Activated naive CD4-positive, alpha-beta T cell treated with anti-CD3 and anti-CD28 coated beads for 36 hours (primary cell): ENCODE data around the gene SCFD1. TPM values are rescaled to one million over a fixed set of nuclear protein-coding genes. Genes with fewer than 3 reads are reported as not detected.
"Not testable (repeated sequence)": the region's sequence is repeated elsewhere in the genome, so short reads cannot be mapped to it uniquely, and the experiment has no call there.

Experiments
- CTCF ChIA-PET: fragments of 350-600 bp; sonication (Branson Sonifier 250); formaldehyde crosslinking; loops from one replicate; lab custom pipeline; 2021; ENCODE audit warnings: antibody characterized with exemption; lab: Charles Lee
- DNase-seq: peaks from one replicate; pipeline ENCODE4 v3.0.0-alpha.2; 2020
- H3K27ac Mint-ChIP-seq: one replicate; pipeline ENCODE4 v1.8.0; 2021; ENCODE audit warnings: mild to moderate bottlenecking, mixed read lengths
- H3K27me3 Mint-ChIP-seq: one replicate; pipeline ENCODE4 v1.8.0; 2021; ENCODE audit warnings: low read depth, mixed read lengths
- H3K36me3 Mint-ChIP-seq: one replicate; pipeline ENCODE4 v1.8.0; 2021; ENCODE audit warnings: low read depth, mixed read lengths
- H3K4me1 Mint-ChIP-seq: one replicate; pipeline ENCODE4 v1.8.0; 2021; ENCODE audit warnings: low read depth, mixed read lengths
- H3K4me3 Mint-ChIP-seq: one replicate; pipeline ENCODE4 v1.8.0; 2021; ENCODE audit warnings: mild to moderate bottlenecking, moderate library complexity, mixed read lengths
- H3K9me3 Mint-ChIP-seq: one replicate; pipeline ENCODE4 v1.8.0; 2021; ENCODE audit warnings: mixed read lengths
- intact Hi-C: fragments of 100-400 bp; cut with micrococcal nuclease; formaldehyde crosslinking; loops from one replicate; pipeline ENCODE4 v1.15.1; 2023
- total RNA-seq, 2 experiments: library from RNA; stranded (reverse); gene quantifications; one replicate each; pipeline ENCODE4 v1.2.3, GENCODE V29; 2021

SCFD1 gene
- total RNA-seq, 2 experiments from 2014 or later, result 46.1 to 55.2 TPM

GRCh38 chr14:30681752-30682355 is 59.7 kb downstream of the SCFD1 start:
- Mint-ChIP-seq H3K36me3 (peaks cover 34% of the 10 kb centered on the region), H3K27ac (no peak overlapping the region), H3K27me3 (no peaks in the 10 kb centered on the region)

GRCh38 chr14:30690487-30691355 is 68.6 kb downstream of the SCFD1 start:
- H3K27ac Mint-ChIP-seq, CTCF ChIA-PET, H3K27me3 Mint-ChIP-seq, H3K4me1 Mint-ChIP-seq, intact Hi-C loops, H3K9me3 Mint-ChIP-seq, H3K36me3 Mint-ChIP-seq: not testable (repeated sequence)
- peak overlapping the region; percentile 24 for H3K4me3 Mint-ChIP-seq
- peak; percentile 14 for DNase-seq

More at GRCh38 chr14:30681752-30682355, 59.7 kb downstream of the SCFD1 start:
- no peak for DNase-seq
- CTCF ChIA-PET, result interaction anchor here (1.1 to 1.5 kb wide), 3 partner anchors 10 to 121 kb away, joined by 3 to 4 read pairs (median 3); no protein-coding TSS in a partner anchor
- Mint-ChIP-seq H3K9me3 (no peaks in the 10 kb centered on the region), H3K4me3 (no peak overlapping the region), H3K4me1 (no peaks in the 10 kb centered on the region)
- intact Hi-C loops, result no loop called here

GRCh38 chr14:30691751-30692398 is 69.8 kb downstream of the SCFD1 start:
- Mint-ChIP-seq H3K27me3 (no peaks in the 10 kb centered on the region), H3K27ac (no peak overlapping the region)
- intact Hi-C loops, result no loop called here

GRCh38 chr14:30692669-30693068 is 70.5 kb downstream of the SCFD1 start:
- CTCF ChIA-PET, result interaction anchor here (0.7 to 1.5 kb wide), 3 partner anchors 10 to 27 kb away, joined by 3 to 5 read pairs (median 3); no protein-coding TSS in a partner anchor
- Mint-ChIP-seq H3K27me3 (no peaks in the 10 kb centered on the region), H3K9me3 (no peaks in the 10 kb centered on the region), H3K27ac (no peak overlapping the region), H3K4me3 (no peak overlapping the region), H3K36me3 (peaks cover 7% of the 10 kb centered on the region), H3K4me1 (no peaks in the 10 kb centered on the region)
- intact Hi-C loops, result no loop called here
- DNase-seq, result no peak

More at GRCh38 chr14:30691751-30692398, 69.8 kb downstream of the SCFD1 start:
- Mint-ChIP-seq H3K4me3 (no peak overlapping the region), H3K36me3 (peaks cover 3% of the 10 kb centered on the region), H3K4me1 (no peaks in the 10 kb centered on the region), H3K9me3 (no peaks in the 10 kb centered on the region)
- CTCF ChIA-PET, result interaction anchor here (0.7 to 1.5 kb wide), 3 partner anchors 15 to 352 kb away, joined by 3 read pairs; no protein-coding TSS in a partner anchor
- DNase-seq, result no peak

- intact Hi-C loops, result no loop called here
- Mint-ChIP-seq H3K36me3 (peaks cover 20% of the 10 kb centered on the region), H3K9me3 (no peaks in the 10 kb centered on the region)
Measured at GRCh38 chr14:30698463-30698862, 76.3 kb downstream of the SCFD1 start.

GRCh38 chr14:30706704-30707103 is 84.6 kb downstream of the SCFD1 start:
- CTCF ChIA-PET, result interaction anchor here (0.9 kb wide), 1 partner anchor 14 kb away, joined by 3 read pairs; no protein-coding TSS in a partner anchor
- peaks cover 13% of the 10 kb centered on the region for H3K36me3 Mint-ChIP-seq
- H3K27me3 Mint-ChIP-seq, result no peaks in the 10 kb centered on the region
- intact Hi-C loops, result no loop called here
- no peak for DNase-seq
- H3K9me3 Mint-ChIP-seq, result no peaks in the 10 kb centered on the region
- no peak overlapping the region for H3K27ac Mint-ChIP-seq
- no peaks in the 10 kb centered on the region for H3K4me1 Mint-ChIP-seq
- H3K4me3 Mint-ChIP-seq, result no peak overlapping the region

More at GRCh38 chr14:30698463-30698862, 76.3 kb downstream of the SCFD1 start:
- Mint-ChIP-seq H3K4me3 (no peak overlapping the region), H3K27ac (no peak overlapping the region), H3K27me3 (no peaks in the 10 kb centered on the region), H3K4me1 (no peaks in the 10 kb centered on the region)
- DNase-seq, result no peak
- CTCF ChIA-PET, result no interaction called here

- intact Hi-C loops, result no loop called here
- H3K9me3 Mint-ChIP-seq, result no peaks in the 10 kb centered on the region
- H3K4me3 Mint-ChIP-seq, result no peak overlapping the region
- no peaks in the 10 kb centered on the region for H3K4me1 Mint-ChIP-seq
- no peak for DNase-seq
- CTCF ChIA-PET, result interaction anchor here (0.8 kb wide), 1 partner anchor 53 kb away, joined by 5 read pairs; no protein-coding TSS in a partner anchor
- H3K27me3 Mint-ChIP-seq, result no peaks in the 10 kb centered on the region
- H3K36me3 Mint-ChIP-seq, result peaks cover 11% of the 10 kb centered on the region
- H3K27ac Mint-ChIP-seq, result no peak overlapping the region
Measured at GRCh38 chr14:30708157-30708556, 86.0 kb downstream of the SCFD1 start.

GRCh38 chr14:30709201-30709600 is 87.1 kb downstream of the SCFD1 start:
- Mint-ChIP-seq H3K36me3 (peaks cover 8% of the 10 kb centered on the region), H3K4me1 (no peaks in the 10 kb centered on the region), H3K9me3 (no peaks in the 10 kb centered on the region), H3K4me3 (no peak overlapping the region), H3K27me3 (no peaks in the 10 kb centered on the region), H3K27ac (no peak overlapping the region)
- no peak for DNase-seq
- intact Hi-C loops, result no loop called here
- CTCF ChIA-PET, result no interaction called here

GRCh38 chr14:30710876-30711275 is 88.8 kb downstream of the SCFD1 start:
- no peaks in the 10 kb centered on the region for H3K4me1 Mint-ChIP-seq
- no peaks in the 10 kb centered on the region for H3K9me3 Mint-ChIP-seq
- intact Hi-C loops, result no loop called here
- H3K4me3 Mint-ChIP-seq, result no peak overlapping the region
- CTCF ChIA-PET, result no interaction called here
- H3K27ac Mint-ChIP-seq, result no peak overlapping the region
- DNase-seq, result no peak
- peaks cover 9% of the 10 kb centered on the region for H3K36me3 Mint-ChIP-seq
- no peaks in the 10 kb centered on the region for H3K27me3 Mint-ChIP-seq

GRCh38 chr14:30719137-30719536 is 97.0 kb downstream of the SCFD1 start:
- DNase-seq, result no peak
- Mint-ChIP-seq H3K27me3 (no peaks in the 10 kb centered on the region), H3K36me3 (peaks cover 13% of the 10 kb centered on the region), H3K27ac (no peak overlapping the region), H3K4me1 (no peaks in the 10 kb centered on the region), H3K9me3 (no peaks in the 10 kb centered on the region), H3K4me3 (no peak overlapping the region)
- intact Hi-C loops, result no loop called here
- CTCF ChIA-PET, result interaction anchor here (1.1 kb wide), 1 partner anchor 27 kb away, joined by 3 read pairs; no protein-coding TSS in a partner anchor

GRCh38 chr14:30725763-30726162 is 103.6 kb downstream of the SCFD1 start:
- Mint-ChIP-seq H3K9me3 (peaks cover 6% of the 10 kb centered on the region), H3K27me3 (no peaks in the 10 kb centered on the region), H3K4me3 (no peak overlapping the region), H3K27ac (no peak overlapping the region), H3K36me3 (peaks cover 66% of the 10 kb centered on the region), H3K4me1 (no peaks in the 10 kb centered on the region)
- DNase-seq, result no peak
- CTCF ChIA-PET, result no interaction called here
- intact Hi-C loops, result no loop called here

- H3K4me3 Mint-ChIP-seq, result no peak overlapping the region
- peaks cover 65% of the 10 kb centered on the region for H3K36me3 Mint-ChIP-seq
- CTCF ChIA-PET, result no interaction called here
- DNase-seq, result no peak
- no peaks in the 10 kb centered on the region for H3K27me3 Mint-ChIP-seq
- intact Hi-C loops, result no loop called here
- peaks cover 6% of the 10 kb centered on the region for H3K9me3 Mint-ChIP-seq
- H3K27ac Mint-ChIP-seq, result no peak overlapping the region
- H3K4me1 Mint-ChIP-seq, result no peaks in the 10 kb centered on the region
Measured at GRCh38 chr14:30728471-30728870, 106.4 kb downstream of the SCFD1 start.
